ENCODE results near the gene COLEC11.

DNA sequence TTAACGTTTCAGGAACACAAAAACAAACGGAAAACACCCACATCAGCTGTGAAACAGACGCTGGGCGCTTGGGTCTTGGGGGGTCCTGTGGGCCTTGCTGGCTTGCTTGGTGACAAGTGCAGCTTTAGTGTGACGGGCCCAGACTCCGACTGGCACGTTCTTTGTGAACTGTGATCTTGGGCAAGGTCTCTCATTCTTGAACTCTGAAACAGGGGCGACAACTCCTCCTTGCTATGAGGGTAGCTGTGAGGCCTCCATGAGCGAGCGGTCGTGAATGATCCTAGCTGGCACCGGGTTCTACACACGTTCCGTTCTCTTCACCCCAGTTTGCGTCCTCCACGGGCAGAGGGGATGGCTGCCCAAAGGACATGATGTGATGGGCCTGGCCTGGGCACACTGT, 8.7 kb upstream of the COLEC11 start:
- TF ChIP-seq EZH2phosphoT487 (IDR thresholded peaks at IDR 0.05; ENCODE audit: unreplicated experiment), result no peak
- TF ChIP-seq, protein P1, sequence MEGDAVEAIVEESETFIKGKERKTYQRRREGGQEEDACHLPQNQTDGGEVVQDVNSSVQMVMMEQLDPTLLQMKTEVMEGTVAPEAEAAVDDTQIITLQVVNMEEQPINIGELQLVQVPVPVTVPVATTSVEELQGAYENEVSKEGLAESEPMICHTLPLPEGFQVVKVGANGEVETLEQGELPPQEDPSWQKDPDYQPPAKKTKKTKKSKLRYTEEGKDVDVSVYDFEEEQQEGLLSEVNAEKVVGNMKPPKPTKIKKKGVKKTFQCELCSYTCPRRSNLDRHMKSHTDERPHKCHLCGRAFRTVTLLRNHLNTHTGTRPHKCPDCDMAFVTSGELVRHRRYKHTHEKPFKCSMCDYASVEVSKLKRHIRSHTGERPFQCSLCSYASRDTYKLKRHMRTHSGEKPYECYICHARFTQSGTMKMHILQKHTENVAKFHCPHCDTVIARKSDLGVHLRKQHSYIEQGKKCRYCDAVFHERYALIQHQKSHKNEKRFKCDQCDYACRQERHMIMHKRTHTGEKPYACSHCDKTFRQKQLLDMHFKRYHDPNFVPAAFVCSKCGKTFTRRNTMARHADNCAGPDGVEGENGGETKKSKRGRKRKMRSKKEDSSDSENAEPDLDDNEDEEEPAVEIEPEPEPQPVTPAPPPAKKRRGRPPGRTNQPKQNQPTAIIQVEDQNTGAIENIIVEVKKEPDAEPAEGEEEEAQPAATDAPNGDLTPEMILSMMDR (conservative IDR thresholded peaks at IDR 0.05; ENCODE audit: low read depth in 2 of 2), result no peak
- no peak for TF ChIP-seq EZH2 (IDR thresholded peaks at IDR 0.05; ENCODE audit: low read depth, unreplicated experiment)

All from GM23338 (cell line).